ENCODE measurements around the gene OPA3. TPM values are rescaled to one million over a fixed set of nuclear protein-coding genes. Genes with fewer than 3 reads are reported as not detected.

The OPA3 gene
- total RNA-seq, 1 experiment from 2014 or later: 11.1 TPM

- no peaks in the 10 kb centered on the region for H3K9me3 ChIP-seq (ENCODE audit: control insufficient read depth in 1 of 2, insufficient read depth in 1 of 2, low read depth in 1 of 2, low read length in 2 of 2)
- DNase-seq (ENCODE audit: low read depth, low spot score) (no peak), ATAC-seq (no peak)
- H2AFZ ChIP-seq (ENCODE audit: low read depth, low read length, poor library complexity, severe bottlenecking): no peak overlapping the region
- intact Hi-C loops (cut with micrococcal nuclease): no loop called here
- peaks cover 6 to 21% of the 10 kb centered on the region in 2 experiments; a peak in 3 of 4 replicates for H3K4me1 ChIP-seq (ENCODE audit: control insufficient read depth in 1 of 2, insufficient read depth in 2 of 2, low read length in 2 of 2)
- RAD21 ChIA-PET (ENCODE audit: low non-redundant PET in 1 of 2, low total read pairs in 2 of 2, uncharacterized antibody in 2 of 2, unreplicated experiment in 2 of 2): no interaction called here
- TF ChIP-seq ZBTB33 (IDR thresholded peaks at IDR 0.05; ENCODE audit: extremely low read depth, insufficient replicate concordance, low read length) (no peak), EGR1 (IDR thresholded peaks at IDR 0.05; ENCODE audit: low read depth) (no peak), POLR2A (IDR thresholded peaks at IDR 0.05; ENCODE audit: borderline replicate concordance, extremely low read depth, insufficient read depth, insufficient read length) (no peak), EZH2phosphoT487 (IDR thresholded peaks at IDR 0.05; ENCODE audit: borderline replicate concordance) (no peak), CBX3 (IDR thresholded peaks at IDR 0.05; ENCODE audit: low read depth) (no peak), RAD21 (IDR thresholded peaks at IDR 0.05; ENCODE audit: low read depth) (no peak), SRF (IDR thresholded peaks at IDR 0.05; ENCODE audit: low read depth) (no peak), EZH2 (IDR thresholded peaks at IDR 0.05) (no peak), YY1 (IDR thresholded peaks at IDR 0.05; ENCODE audit: extremely low read depth, insufficient replicate concordance, low read depth, low read length) (no peak), FOSL1 (IDR thresholded peaks at IDR 0.05; ENCODE audit: low read depth) (no peak), ZNF274 (IDR thresholded peaks at IDR 0.05; ENCODE audit: low read depth, low read length) (no peak)
- TF ChIP-seq, protein P1, sequence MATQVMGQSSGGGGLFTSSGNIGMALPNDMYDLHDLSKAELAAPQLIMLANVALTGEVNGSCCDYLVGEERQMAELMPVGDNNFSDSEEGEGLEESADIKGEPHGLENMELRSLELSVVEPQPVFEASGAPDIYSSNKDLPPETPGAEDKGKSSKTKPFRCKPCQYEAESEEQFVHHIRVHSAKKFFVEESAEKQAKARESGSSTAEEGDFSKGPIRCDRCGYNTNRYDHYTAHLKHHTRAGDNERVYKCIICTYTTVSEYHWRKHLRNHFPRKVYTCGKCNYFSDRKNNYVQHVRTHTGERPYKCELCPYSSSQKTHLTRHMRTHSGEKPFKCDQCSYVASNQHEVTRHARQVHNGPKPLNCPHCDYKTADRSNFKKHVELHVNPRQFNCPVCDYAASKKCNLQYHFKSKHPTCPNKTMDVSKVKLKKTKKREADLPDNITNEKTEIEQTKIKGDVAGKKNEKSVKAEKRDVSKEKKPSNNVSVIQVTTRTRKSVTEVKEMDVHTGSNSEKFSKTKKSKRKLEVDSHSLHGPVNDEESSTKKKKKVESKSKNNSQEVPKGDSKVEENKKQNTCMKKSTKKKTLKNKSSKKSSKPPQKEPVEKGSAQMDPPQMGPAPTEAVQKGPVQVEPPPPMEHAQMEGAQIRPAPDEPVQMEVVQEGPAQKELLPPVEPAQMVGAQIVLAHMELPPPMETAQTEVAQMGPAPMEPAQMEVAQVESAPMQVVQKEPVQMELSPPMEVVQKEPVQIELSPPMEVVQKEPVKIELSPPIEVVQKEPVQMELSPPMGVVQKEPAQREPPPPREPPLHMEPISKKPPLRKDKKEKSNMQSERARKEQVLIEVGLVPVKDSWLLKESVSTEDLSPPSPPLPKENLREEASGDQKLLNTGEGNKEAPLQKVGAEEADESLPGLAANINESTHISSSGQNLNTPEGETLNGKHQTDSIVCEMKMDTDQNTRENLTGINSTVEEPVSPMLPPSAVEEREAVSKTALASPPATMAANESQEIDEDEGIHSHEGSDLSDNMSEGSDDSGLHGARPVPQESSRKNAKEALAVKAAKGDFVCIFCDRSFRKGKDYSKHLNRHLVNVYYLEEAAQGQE (IDR thresholded peaks at IDR 0.05; ENCODE audit: low read depth): no peak
- H3K36me3 ChIP-seq (ENCODE audit: control insufficient read depth in 1 of 2, insufficient read depth in 2 of 2, low read length in 2 of 2): no peaks in the 10 kb centered on the region
- no peak overlapping the region for H3K27ac ChIP-seq (ENCODE audit: low read depth, low read length)
- no peaks in the 10 kb centered on the region for H3K9me2 ChIP-seq (ENCODE audit: insufficient read depth)
- H3K4me3 ChIP-seq (replicated peaks in 1 of 2; ENCODE audit: low read depth in 1 of 2, low read length in 2 of 2): no peak overlapping the region
- H3K27me3 ChIP-seq (ENCODE audit: insufficient read depth, low read length): no peaks in the 10 kb centered on the region
- no peaks in the 10 kb centered on the region for H4K20me1 ChIP-seq (ENCODE audit: insufficient read depth)
- H3K4me2 ChIP-seq (ENCODE audit: low read length): no peak overlapping the region
- no TSS peak for BruUV-seq (replicated peaks)
- POLR2A ChIA-PET: no interaction called here
- CTCF ChIA-PET: interaction anchor here (1.2 to 2.6 kb wide), 2 partner anchors 53 kb away, joined by 5 to 40 read pairs; no protein-coding TSS in a partner anchor
- H3K9ac ChIP-seq (ENCODE audit: low read length): no peak overlapping the region
- no peaks in the 10 kb centered on the region for H3K79me2 ChIP-seq (ENCODE audit: insufficient read depth, low read length)
Observed at GRCh38 chr19:45589768-45590167, 5.2 kb upstream of the OPA3 start.
